ENCODE results near the gene TMEM198.

DNA sequence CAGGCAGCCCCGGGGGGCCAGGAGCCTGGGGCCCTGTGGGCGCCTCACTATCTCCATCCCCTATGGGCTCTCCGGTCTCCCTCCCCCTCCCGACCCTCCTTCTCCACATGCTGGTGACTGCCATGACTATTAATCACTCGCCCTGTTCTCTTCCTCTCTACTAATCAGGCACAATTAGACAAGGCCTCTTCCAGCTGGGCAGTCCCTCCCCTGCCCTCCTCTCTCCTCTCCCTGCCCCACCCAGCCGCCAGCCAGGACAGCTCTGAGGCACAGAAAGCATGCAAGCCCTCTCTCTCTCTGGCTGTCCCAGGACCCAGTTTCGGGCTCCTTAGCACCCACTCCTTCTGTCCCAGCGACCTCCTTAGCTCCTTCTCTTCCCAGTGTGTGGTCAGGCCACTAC lies 23.7 kb upstream of the TMEM198 start:
- TF ChIP-seq EZH2 (IDR thresholded peaks at IDR 0.05; ENCODE audit: borderline replicate concordance, low read depth, low read length, severe bottlenecking): no peak
- TF ChIP-seq, protein P1, sequence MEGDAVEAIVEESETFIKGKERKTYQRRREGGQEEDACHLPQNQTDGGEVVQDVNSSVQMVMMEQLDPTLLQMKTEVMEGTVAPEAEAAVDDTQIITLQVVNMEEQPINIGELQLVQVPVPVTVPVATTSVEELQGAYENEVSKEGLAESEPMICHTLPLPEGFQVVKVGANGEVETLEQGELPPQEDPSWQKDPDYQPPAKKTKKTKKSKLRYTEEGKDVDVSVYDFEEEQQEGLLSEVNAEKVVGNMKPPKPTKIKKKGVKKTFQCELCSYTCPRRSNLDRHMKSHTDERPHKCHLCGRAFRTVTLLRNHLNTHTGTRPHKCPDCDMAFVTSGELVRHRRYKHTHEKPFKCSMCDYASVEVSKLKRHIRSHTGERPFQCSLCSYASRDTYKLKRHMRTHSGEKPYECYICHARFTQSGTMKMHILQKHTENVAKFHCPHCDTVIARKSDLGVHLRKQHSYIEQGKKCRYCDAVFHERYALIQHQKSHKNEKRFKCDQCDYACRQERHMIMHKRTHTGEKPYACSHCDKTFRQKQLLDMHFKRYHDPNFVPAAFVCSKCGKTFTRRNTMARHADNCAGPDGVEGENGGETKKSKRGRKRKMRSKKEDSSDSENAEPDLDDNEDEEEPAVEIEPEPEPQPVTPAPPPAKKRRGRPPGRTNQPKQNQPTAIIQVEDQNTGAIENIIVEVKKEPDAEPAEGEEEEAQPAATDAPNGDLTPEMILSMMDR (IDR thresholded peaks at IDR 0.05; ENCODE audit: extremely low read depth in 1 of 2, insufficient read depth in 1 of 2, low read depth in 1 of 2, low read length in 2 of 2): no peak
- TF ChIP-seq POLR2A (IDR thresholded peaks at IDR 0.05; ENCODE audit: low read depth, low read length): no peak
- TF ChIP-seq JUN (IDR thresholded peaks at IDR 0.05; ENCODE audit: borderline replicate concordance, insufficient read depth, insufficient read length, low read depth): no peak
- TF ChIP-seq FOS (IDR thresholded peaks at IDR 0.05; ENCODE audit: borderline replicate concordance, insufficient read depth, low read length): no peak
- TF ChIP-seq MYC (IDR thresholded peaks at IDR 0.05; ENCODE audit: low read depth, low read length): no peak
- TF ChIP-seq, protein P2, sequence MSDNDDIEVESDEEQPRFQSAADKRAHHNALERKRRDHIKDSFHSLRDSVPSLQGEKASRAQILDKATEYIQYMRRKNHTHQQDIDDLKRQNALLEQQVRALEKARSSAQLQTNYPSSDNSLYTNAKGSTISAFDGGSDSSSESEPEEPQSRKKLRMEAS (IDR thresholded peaks at IDR 0.05; ENCODE audit: insufficient read depth, insufficient read length): no peak
- TF ChIP-seq POLR2AphosphoS5 (IDR thresholded peaks at IDR 0.05; ENCODE audit: insufficient read depth, low read depth, low read length): no peak
- TF ChIP-seq GATA2 (IDR thresholded peaks at IDR 0.05; ENCODE audit: insufficient read depth, insufficient read length, low read depth, low read length): no peak
